H1 (cell line): ENCODE measurements around the gene MYRIP. TPM values are rescaled to one million over a fixed set of nuclear protein-coding genes. Genes with fewer than 3 reads are reported as not detected.

Experiments used
- CTCF ChIA-PET: fragments of 300-600 bp; sonication (Branson Sonifier 250); formaldehyde crosslinking; loops from one replicate; lab custom pipeline; 2021; ENCODE audit not compliant: partially characterized antibody; lab: Charles Lee
- POLR2A ChIA-PET: fragments of 300-600 bp; sonication (Branson Sonifier 250); formaldehyde crosslinking; loops from one replicate; lab custom pipeline; 2021; ENCODE audit warnings: inconsistent platforms; ENCODE audit not compliant: partially characterized antibody; lab: Charles Lee
- DNase-seq, 2 experiments: peaks; one replicate each; pipeline versions ENCODE4 v3.0.0 to v3.0.0-alpha.2; 2010 to 2022; ENCODE audit warnings: low spot score in 2 of 2, low read depth in 1 of 2, mixed read lengths in 1 of 2
- FAIRE-seq: peaks from 2 replicates; lab custom pipeline; 2011; peaks lifted over from hg19 to GRCh38; lab: Jason Lieb, UNC
- H2AFZ ChIP-seq: 2 replicates; pipeline ENCODE4 v1.8.1; 2012; ENCODE audit warnings: low read length, inconsistent platforms
- H2AK5ac ChIP-seq: 2 replicates; pipeline ENCODE4 v1.6.1; 2013; ENCODE audit warnings: low read depth, low read length
- H2BK120ac ChIP-seq: replicated peaks from 2 replicates; pipeline ENCODE3; 2013; ENCODE audit warnings: low read depth, low read length, inconsistent platforms
- H2BK12ac ChIP-seq: 2 replicates; pipeline ENCODE4 v1.6.1; 2013; ENCODE audit warnings: low read depth, low read length
- H2BK15ac ChIP-seq: 2 replicates; pipeline ENCODE4 v1.6.1; 2013; ENCODE audit warnings: low read length
- H2BK20ac ChIP-seq: 2 replicates; pipeline ENCODE4 v1.6.1; 2013; ENCODE audit warnings: low read length
- H2BK5ac ChIP-seq: 2 replicates; pipeline ENCODE4 v1.6.1; 2013; ENCODE audit warnings: low read depth, low read length
- H3K14ac ChIP-seq: 2 replicates; pipeline ENCODE4 v1.6.1; 2013; ENCODE audit warnings: inconsistent platforms; ENCODE audit not compliant: insufficient read length
- H3K18ac ChIP-seq: 2 replicates; pipeline ENCODE4 v1.6.1; 2013; ENCODE audit warnings: low read length; ENCODE audit errors: extremely low read depth
- H3K23ac ChIP-seq: 2 replicates; pipeline ENCODE4 v1.6.1; 2013; ENCODE audit warnings: inconsistent platforms; ENCODE audit not compliant: insufficient read length
- H3K23me2 ChIP-seq: 2 replicates; pipeline ENCODE4 v1.6.1; 2013; ENCODE audit warnings: low read depth, low read length
- H3K27ac ChIP-seq: 2 replicates; pipeline ENCODE4 v1.6.1; 2011; ENCODE audit warnings: low read depth, low read length, inconsistent platforms
- H3K27me3 ChIP-seq, 4 experiments: replicated peaks in 1 of 4; 1 replicate in 1 of 4; 2 replicates in 3 of 4; pipeline versions ENCODE4 v1.6.1 to v1.8.1; 2011 to 2013; ENCODE audit warnings: low read length in 3 of 4, mild to moderate bottlenecking in 3 of 4, inconsistent platforms in 2 of 4, mixed read lengths in 2 of 4, moderate library complexity in 1 of 4; ENCODE audit not compliant: control insufficient read depth in 3 of 4, insufficient read depth in 3 of 4; ENCODE audit errors: extremely low read depth in 1 of 4
- H3K36me3 ChIP-seq, 4 experiments: 2 replicates each; pipeline versions ENCODE4 v1.6.1 to v1.8.1; 2011 to 2013; ENCODE audit warnings: mild to moderate bottlenecking in 4 of 4, low read length in 3 of 4, moderate library complexity in 2 of 4, control low read depth in 1 of 4, inconsistent platforms in 1 of 4; ENCODE audit not compliant: insufficient read depth in 4 of 4, control insufficient read depth in 2 of 4
- H3K4ac ChIP-seq: replicated peaks from 2 replicates; pipeline ENCODE3; 2013; ENCODE audit warnings: low read length, low read depth, mixed read lengths, inconsistent platforms; ENCODE audit not compliant: insufficient read length
- H3K4me1 ChIP-seq, 4 experiments: replicated peaks in 1 of 4; 1 replicate in 1 of 4; 2 replicates in 3 of 4; pipeline versions ENCODE4 v1.6.1 to v1.8.1; 2011 to 2013; ENCODE audit warnings: low read length in 3 of 4, inconsistent platforms in 2 of 4, mixed read lengths in 1 of 4; ENCODE audit not compliant: insufficient read depth in 4 of 4, control insufficient read depth in 3 of 4
- H3K4me2 ChIP-seq, 2 experiments: 2 replicates each; pipeline versions ENCODE4 v1.6.1 to v1.8.1; 2011 to 2013; ENCODE audit warnings: low read depth in 2 of 2, low read length in 2 of 2, control low read depth in 1 of 2, inconsistent platforms in 1 of 2, mild to moderate bottlenecking in 1 of 2; ENCODE audit not compliant: insufficient read depth in 1 of 2
- H3K4me3 ChIP-seq, 4 experiments: fragments of 200-600, 300-600 bp in 1 of 4; sonication (generic), shearing (Covaris generic), sonication (Bioruptor Twin) in 1 of 4; 2 replicates each; pipeline versions ENCODE4 v1.5.1 to v1.8.1; 2011 to 2016; ENCODE audit warnings: low read length in 4 of 4, low read depth in 3 of 4, control low read depth in 2 of 4, inconsistent platforms in 2 of 4, mild to moderate bottlenecking in 2 of 4, mixed read lengths in 1 of 4, moderate library complexity in 1 of 4; ENCODE audit not compliant: insufficient read depth in 2 of 4; ENCODE audit errors: extremely low read depth in 1 of 4
- H3K56ac ChIP-seq: replicated peaks from 2 replicates; pipeline ENCODE3; 2013; ENCODE audit warnings: low read depth, mild to moderate bottlenecking, mixed read lengths, low read length, inconsistent platforms; ENCODE audit not compliant: insufficient read length
- H3K79me1 ChIP-seq: 2 replicates; pipeline ENCODE4 v1.6.1; 2013; ENCODE audit warnings: low read depth, low read length, control low read depth
- H3K79me2 ChIP-seq, 2 experiments: 2 replicates each; pipeline versions ENCODE4 v1.6.1 to v1.8.1; 2012 to 2013; ENCODE audit warnings: low read length in 2 of 2, mild to moderate bottlenecking in 2 of 2, inconsistent platforms in 1 of 2; ENCODE audit not compliant: insufficient read depth in 2 of 2, control insufficient read depth in 1 of 2
- H3K9ac ChIP-seq, 4 experiments: replicated peaks in 1 of 4; 1 replicate in 1 of 4; 2 replicates in 3 of 4; pipeline versions ENCODE4 v1.6.1 to v1.8.1; 2011 to 2013; ENCODE audit warnings: low read depth in 3 of 4, low read length in 3 of 4, control low read depth in 2 of 4, mild to moderate bottlenecking in 2 of 4, moderate library complexity in 2 of 4, inconsistent platforms in 1 of 4; ENCODE audit errors: extremely low read depth in 1 of 4
- H3K9me3 ChIP-seq, 2 experiments: 2 replicates each; pipeline versions ENCODE4 v1.6.1 to v1.8.1; 2012 to 2013; ENCODE audit warnings: mild to moderate bottlenecking in 2 of 2, moderate library complexity in 2 of 2, control low read depth in 1 of 2, inconsistent platforms in 1 of 2, low read depth in 1 of 2, low read length in 1 of 2, mixed read lengths in 1 of 2; ENCODE audit not compliant: insufficient read depth in 2 of 2
- H4K20me1 ChIP-seq, 2 experiments: replicated peaks in 1 of 2; 2 replicates each; pipeline versions ENCODE3 to v1.8.1; 2011 to 2013; ENCODE audit warnings: inconsistent platforms in 2 of 2, low read length in 2 of 2, mild to moderate bottlenecking in 1 of 2; ENCODE audit not compliant: insufficient read depth in 2 of 2, control insufficient read depth in 1 of 2
- H4K5ac ChIP-seq: 2 replicates; pipeline ENCODE4 v1.6.1; 2013; ENCODE audit warnings: low read length, low read depth, mixed read lengths, inconsistent platforms; ENCODE audit not compliant: insufficient read length
- H4K8ac ChIP-seq: 2 replicates; pipeline ENCODE4 v1.8.0; 2013; ENCODE audit warnings: mild to moderate bottlenecking, moderate library complexity, low read length, inconsistent platforms; ENCODE audit not compliant: insufficient read depth; ENCODE audit errors: extremely low read depth
- H4K91ac ChIP-seq: replicated peaks from 2 replicates; pipeline ENCODE3; 2013; ENCODE audit warnings: low read length, mixed read lengths, inconsistent platforms; ENCODE audit not compliant: insufficient read length
- HDAC2 ChIP-seq, 2 experiments: fragments of 300-600 bp in 1 of 2; sonication (generic) in 1 of 2; IDR thresholded peaks; 2 replicates each; pipeline ENCODE4 v1.6.1; 2011 to 2012; ENCODE audit warnings: low read depth in 2 of 2, low read length in 2 of 2, mild to moderate bottlenecking in 2 of 2, moderate library complexity in 2 of 2, borderline replicate concordance in 1 of 2, inconsistent platforms in 1 of 2
- KDM5A ChIP-seq: fragments of 200-600 bp; IDR thresholded peaks from 2 replicates; pipeline ENCODE4 v1.7.1; 2012; ENCODE audit warnings: mild to moderate bottlenecking, low read length, inconsistent platforms, mixed read lengths
- NRF1 ChIP-seq: IDR thresholded peaks from 2 replicates; pipeline ENCODE4 v1.6.1; 2011; ENCODE audit warnings: mild to moderate bottlenecking, low read depth, low read length, improper control_type of control experiment
- POLR2A ChIP-seq, 2 experiments: IDR thresholded peaks; 1 replicate in 1 of 2; 2 replicates in 1 of 2; pipeline ENCODE4 v1.6.1; 2011; ENCODE audit warnings: low read depth in 2 of 2, low read length in 2 of 2, mild to moderate bottlenecking in 2 of 2; ENCODE audit errors: control extremely low read depth in 1 of 2
- RBBP5 ChIP-seq: IDR thresholded peaks from 2 replicates; pipeline ENCODE4 v1.7.1; 2012; ENCODE audit warnings: low read depth, mild to moderate bottlenecking, inconsistent platforms, low read length, moderate library complexity, borderline replicate concordance
- RNF2 ChIP-seq: fragments of 200-900, 300-1000 bp; sonication (generic); IDR thresholded peaks from 2 replicates; pipeline ENCODE4 v1.7.1; 2016; ENCODE audit warnings: borderline replicate concordance, low read depth, mild to moderate bottlenecking, antibody characterized with exemption, low read length; ENCODE audit not compliant: poor library complexity, severe bottlenecking; ENCODE audit errors: missing control alignments
- WGBS, 2 experiments: shearing (Covaris generic) in 1 of 2; methylation state at CpG; one replicate each; pipeline versions ENCODE4 v1.1.6 to v1.1.7; 2013 to 2015; ENCODE audit warnings: low lambda C conversion rate in 2 of 2, mixed read lengths in 2 of 2, inconsistent platforms in 1 of 2, low coverage in 1 of 2, missing lambda C conversion rate in 1 of 2; ENCODE audit not compliant: insufficient replicate concordance in 2 of 2, insufficient coverage in 1 of 2, insufficient read length in 1 of 2; ENCODE audit errors: extremely low coverage in 1 of 2, missing lambda C conversion rate in 1 of 2; 5-methylcytosine and 5-hydroxymethylcytosine counted together
- polyA plus RNA-seq, 7 experiments: library from polyadenylated mRNA; depleted of rRNA in 3 of 7; stranded (reverse) in 5 of 7; unstranded in 2 of 7; fragments of >200 nt in 5 of 7; fragments of 200-250 nt in 2 of 7; gene quantifications; 1 replicate in 5 of 7; 2 replicates in 1 of 7; 4 replicates in 1 of 7; pipeline versions ENCODE4 v1.2.1 to v1.2.3, GENCODE V29; 2011 to 2013; ENCODE audit warnings: missing spikeins in 2 of 7, mixed read lengths in 2 of 7
- total RNA-seq: library from RNA; stranded (reverse); fragmentation: NEBNext Ultra II Directional; extraction: Animal tissue kit (Norgen Biotek cat#: 25700); gene quantifications from 2 replicates; pipeline ENCODE4 v1.2.1, GENCODE V29; 2021
- TF ChIP-seq, protein P1 (sequence below): IDR thresholded peaks from 2 replicates; pipeline ENCODE4 v1.6.1; 2012; ENCODE audit warnings: inconsistent platforms

MYRIP gene
- total and polyA plus RNA-seq, 2 of the 8 experiments (the other 6 are each of a cell fraction or from before 2014, with no cell fraction given): 0.54 to 4.3 TPM

DNA sequence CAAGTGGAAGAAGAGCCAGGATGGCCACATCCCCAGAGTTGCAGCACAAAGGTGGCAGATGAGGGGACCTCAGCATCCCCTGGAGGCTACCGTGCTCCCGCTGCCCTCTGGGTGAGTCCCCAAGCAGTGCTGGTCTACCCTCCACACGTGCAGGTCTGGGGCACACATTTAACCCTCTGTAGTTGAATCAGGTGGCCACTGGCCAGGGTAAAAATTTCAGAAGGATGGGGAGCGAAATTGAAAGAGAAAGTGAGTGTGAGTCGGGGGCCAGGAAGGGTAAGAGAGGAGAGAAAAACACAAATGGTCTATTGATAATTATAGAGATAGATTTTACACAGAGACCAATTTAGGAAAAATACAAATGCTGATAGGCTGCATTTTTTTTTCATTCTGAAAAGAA, 360.6 kb downstream of the MYRIP start:
- no peak overlapping the region for H3K18ac ChIP-seq
- H3K79me2 ChIP-seq: no peaks in the 10 kb centered on the region
- no peak overlapping the region for H3K4me3 ChIP-seq
- H2AK5ac ChIP-seq: no peak overlapping the region
- no peaks in the 10 kb centered on the region; the same call in 1 of the 2 replicates for H3K23me2 ChIP-seq
- no peak overlapping the region for H4K8ac ChIP-seq
- no peak overlapping the region for H3K4me2 ChIP-seq
- no peak overlapping the region for H2BK5ac ChIP-seq
- no peak overlapping the region for H3K27ac ChIP-seq
- no peak for DNase-seq
- H3K79me1 ChIP-seq: no peaks in the 10 kb centered on the region
- FAIRE-seq: no peak
- H4K20me1 ChIP-seq: no peaks in the 10 kb centered on the region
- H3K4me1 ChIP-seq: no peaks in the 10 kb centered on the region; a peak in 1 of 7 replicates
- H3K9ac ChIP-seq: no peak overlapping the region; a peak in 1 of 7 replicates
- WGBS, 2 experiments: 86 to 100% methylated on average over 2 to 5 of the region's 5 CpGs
- H3K56ac ChIP-seq: no peak overlapping the region
- H4K5ac ChIP-seq: no peak overlapping the region
- no peak overlapping the region for H3K4ac ChIP-seq
- no peaks in the 10 kb centered on the region for H3K27me3 ChIP-seq
- H3K14ac ChIP-seq: no peak overlapping the region
- TF ChIP-seq RBBP5 (no peak), HDAC2 (IDR thresholded peaks at IDR 0.05; ENCODE audit: borderline replicate concordance in 1 of 2, low read depth in 2 of 2, low read length in 2 of 2) (no peak), KDM5A (no peak), NRF1 (no peak), RNF2 (no peak), POLR2A (IDR thresholded peaks at IDR 0.05; ENCODE audit: control extremely low read depth in 1 of 2, low read depth in 2 of 2, low read length in 2 of 2) (no peak)
- TF ChIP-seq, protein P1, sequence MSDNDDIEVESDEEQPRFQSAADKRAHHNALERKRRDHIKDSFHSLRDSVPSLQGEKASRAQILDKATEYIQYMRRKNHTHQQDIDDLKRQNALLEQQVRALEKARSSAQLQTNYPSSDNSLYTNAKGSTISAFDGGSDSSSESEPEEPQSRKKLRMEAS: no peak
- no peak overlapping the region for H4K91ac ChIP-seq
- H3K36me3 ChIP-seq: no peaks in the 10 kb centered on the region
- H2BK15ac ChIP-seq: no peak overlapping the region
- ChIA-PET CTCF (interaction anchor here (9.1 kb wide), 1 partner anchor 10 kb away, joined by 111 read pairs; no protein-coding TSS in a partner anchor), POLR2A (interaction anchor here (0.9 kb wide), 1 partner anchor 145 kb away, joined by 3 read pairs; no protein-coding TSS in a partner anchor)
- no peak overlapping the region for H3K23ac ChIP-seq
- H2BK20ac ChIP-seq: no peak overlapping the region
- no peak overlapping the region for H2AFZ ChIP-seq
- H3K9me3 ChIP-seq: no peaks in the 10 kb centered on the region
- no peak overlapping the region for H2BK12ac ChIP-seq
- H2BK120ac ChIP-seq: no peak overlapping the region
